Smooth muscle cell (in vitro differentiated cells): ENCODE measurements around the gene FHOD3. TPM values are rescaled to one million over a fixed set of nuclear protein-coding genes. Genes with fewer than 3 reads are reported as not detected.
"Not testable (repeated sequence)": the region's sequence is repeated elsewhere in the genome, so short reads cannot be mapped to it uniquely, and the experiment has no call there.

ENCODE experiments used
- DNase-seq: peaks from one replicate; lab custom pipeline; 2025; ENCODE audit not compliant: unreplicated experiment; lab: John Stamatoyannopoulos, UW
- H2AFZ ChIP-seq: fragments of 200-600 bp; sonication (generic); 2 replicates; pipeline ENCODE4 v1.6.0; 2016; ENCODE audit warnings: antibody characterized with exemption, low read depth, mild to moderate bottlenecking
- H3F3A ChIP-seq: fragments of 200-600 bp; sonication (generic); 2 replicates; pipeline ENCODE4 v1.6.0; 2017; ENCODE audit warnings: antibody characterized with exemption, low read depth
- H3K27ac ChIP-seq: fragments of 200-600 bp; sonication (generic); 2 replicates; pipeline ENCODE4 v1.5.1; 2016; ENCODE audit warnings: low read depth, mild to moderate bottlenecking
- H3K27me3 ChIP-seq: fragments of 200-600 bp; sonication (generic); 2 replicates; pipeline ENCODE4 v1.6.1; 2016; ENCODE audit warnings: low read depth, mild to moderate bottlenecking
- H3K36me3 ChIP-seq: fragments of 200-600 bp; sonication (generic); 2 replicates; pipeline ENCODE4 v1.5.1; 2016; ENCODE audit warnings: low read depth
- H3K4me1 ChIP-seq: fragments of 200-600 bp; sonication (generic); 2 replicates; pipeline ENCODE4 v1.5.1; 2016; ENCODE audit warnings: low read depth
- H3K4me2 ChIP-seq: fragments of 200-600 bp; sonication (generic); 2 replicates; pipeline ENCODE4 v1.6.0; 2016; ENCODE audit warnings: mild to moderate bottlenecking
- H3K4me3 ChIP-seq: fragments of 200-600 bp; sonication (generic); 2 replicates; pipeline ENCODE4 v1.5.1; 2016; ENCODE audit warnings: mild to moderate bottlenecking
- H3K79me2 ChIP-seq: fragments of 200-600 bp; sonication (generic); 2 replicates; pipeline ENCODE4 v1.6.0; 2016; ENCODE audit warnings: low read depth, mild to moderate bottlenecking
- H3K9ac ChIP-seq: fragments of 200-600 bp; sonication (generic); 2 replicates; pipeline ENCODE4 v1.6.0; 2016; ENCODE audit warnings: low read depth
- H3K9me3 ChIP-seq: fragments of 200-600 bp; sonication (generic); replicated peaks from 2 replicates; pipeline ENCODE4 v1.5.1; 2016; ENCODE audit warnings: low read depth
- H4K20me1 ChIP-seq: fragments of 200-600 bp; sonication (generic); 2 replicates; pipeline ENCODE4 v1.6.0; 2016; ENCODE audit warnings: low read depth
- WGBS: methylation state at CpG from one replicate; pipeline ENCODE4 v1.1.7; 2016; ENCODE audit warnings: low lambda C conversion rate; 5-methylcytosine and 5-hydroxymethylcytosine counted together
- polyA plus RNA-seq: library from polyadenylated mRNA; unstranded; fragments of >200 nt; fragmentation: Nextera tagmentation; extraction: Ambion mirVana; gene quantifications from 2 replicates; pipeline ENCODE4 v1.2.1, GENCODE V29; 2016
- total RNA-seq: library from RNA; depleted of rRNA; stranded (reverse); fragments of >200 nt; gene quantifications from 2 replicates; pipeline ENCODE4 v1.2.3, GENCODE V29; 2014
- TF ChIP-seq, protein P1 (sequence below): fragments of 200-600 bp; sonication (generic); IDR thresholded peaks from 2 replicates; pipeline ENCODE4 v1.5.1; 2017; ENCODE audit warnings: borderline replicate concordance, mild to moderate bottlenecking, antibody characterized with exemption; ENCODE audit not compliant: insufficient read depth, poor library complexity, severe bottlenecking

FHOD3 gene
- total and polyA plus RNA-seq, 2 experiments from 2014 or later, result 6.3 to 19.4 TPM

DNA sequence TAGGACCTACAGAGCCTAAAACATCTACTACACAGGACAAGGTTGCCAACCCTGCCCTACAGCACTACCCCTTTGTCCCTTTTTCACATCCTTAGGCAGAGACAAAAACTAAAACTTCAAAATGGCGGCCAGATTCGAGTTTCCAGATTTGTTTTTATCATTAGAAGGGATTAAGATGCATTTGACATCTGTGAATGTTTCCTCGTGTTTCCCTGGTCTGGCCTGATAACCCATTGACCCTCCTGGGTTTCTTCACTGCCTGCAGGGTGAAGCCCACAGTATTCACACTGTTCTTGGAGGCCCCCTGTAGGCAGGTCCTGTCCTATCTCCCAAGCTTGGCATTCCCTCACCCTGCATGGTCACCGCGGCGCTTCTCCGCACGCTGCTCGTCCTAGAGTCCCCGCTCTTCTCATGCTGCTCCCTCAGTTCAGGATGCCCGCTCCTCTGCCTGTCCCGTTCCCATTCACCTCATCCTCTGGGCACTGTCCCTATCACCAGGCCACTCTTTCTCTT lies 463.7 kb downstream of the FHOD3 start:
- Histone ChIP-seq H3K9me3 (no peaks in the 10 kb centered on the region), H3F3A (no peaks in the 10 kb centered on the region), H4K20me1 (no peaks in the 10 kb centered on the region), H3K79me2 (no peaks in the 10 kb centered on the region), H2AFZ (no peak overlapping the region), H3K27ac (no peak overlapping the region), H3K4me2 (no peak overlapping the region), H3K27me3 (no peaks in the 10 kb centered on the region), H3K9ac (no peak overlapping the region), H3K36me3 (no peaks in the 10 kb centered on the region), H3K4me3 (no peak overlapping the region), H3K4me1 (no peaks in the 10 kb centered on the region)
- 85% methylated on average over 12 of the region's 12 CpGs for WGBS
- TF ChIP-seq, protein P1, sequence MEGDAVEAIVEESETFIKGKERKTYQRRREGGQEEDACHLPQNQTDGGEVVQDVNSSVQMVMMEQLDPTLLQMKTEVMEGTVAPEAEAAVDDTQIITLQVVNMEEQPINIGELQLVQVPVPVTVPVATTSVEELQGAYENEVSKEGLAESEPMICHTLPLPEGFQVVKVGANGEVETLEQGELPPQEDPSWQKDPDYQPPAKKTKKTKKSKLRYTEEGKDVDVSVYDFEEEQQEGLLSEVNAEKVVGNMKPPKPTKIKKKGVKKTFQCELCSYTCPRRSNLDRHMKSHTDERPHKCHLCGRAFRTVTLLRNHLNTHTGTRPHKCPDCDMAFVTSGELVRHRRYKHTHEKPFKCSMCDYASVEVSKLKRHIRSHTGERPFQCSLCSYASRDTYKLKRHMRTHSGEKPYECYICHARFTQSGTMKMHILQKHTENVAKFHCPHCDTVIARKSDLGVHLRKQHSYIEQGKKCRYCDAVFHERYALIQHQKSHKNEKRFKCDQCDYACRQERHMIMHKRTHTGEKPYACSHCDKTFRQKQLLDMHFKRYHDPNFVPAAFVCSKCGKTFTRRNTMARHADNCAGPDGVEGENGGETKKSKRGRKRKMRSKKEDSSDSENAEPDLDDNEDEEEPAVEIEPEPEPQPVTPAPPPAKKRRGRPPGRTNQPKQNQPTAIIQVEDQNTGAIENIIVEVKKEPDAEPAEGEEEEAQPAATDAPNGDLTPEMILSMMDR, result no peak
- DNase-seq, result no peak

DNA sequence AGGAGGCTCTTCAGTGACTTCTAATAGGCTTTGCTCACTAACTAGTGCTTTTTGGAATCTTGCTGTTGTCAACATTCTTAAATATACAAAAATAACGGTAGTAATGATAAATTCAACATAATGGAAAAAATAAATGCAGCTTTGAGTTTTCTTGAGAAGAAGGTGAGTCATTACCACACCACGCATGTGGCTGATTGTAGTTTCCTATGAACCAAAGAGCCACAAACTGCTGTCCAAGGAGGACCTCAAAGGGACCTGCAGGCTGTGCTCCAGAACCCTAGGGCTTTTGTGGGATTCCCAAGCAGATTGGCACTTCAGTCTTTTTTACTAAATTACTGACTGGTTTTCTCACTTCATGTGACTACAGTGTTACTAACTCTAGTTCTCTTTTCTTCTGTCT lies 464.6 kb downstream of the FHOD3 start:
- Histone ChIP-seq H3K4me2 (no peak overlapping the region), H3K4me3 (no peak overlapping the region), H3K27ac (no peak overlapping the region), H4K20me1 (no peaks in the 10 kb centered on the region), H3K9me3 (no peaks in the 10 kb centered on the region), H3K9ac (no peak overlapping the region), H3K36me3 (no peaks in the 10 kb centered on the region), H2AFZ (no peak overlapping the region), H3K4me1 (no peaks in the 10 kb centered on the region), H3K27me3 (no peaks in the 10 kb centered on the region), H3F3A (no peaks in the 10 kb centered on the region), H3K79me2 (no peaks in the 10 kb centered on the region)
- 72% methylated on average over 2 of the region's 2 CpGs for WGBS
- DNase-seq, result no peak
- TF ChIP-seq, protein P1, result no peak

GRCh38 chr18:36762965-36763364 lies 465.5 kb downstream of the FHOD3 start:
- not testable (repeated sequence) for H3K4me1 ChIP-seq, H3K9ac ChIP-seq, H3K9me3 ChIP-seq, H3K79me2 ChIP-seq, H2AFZ ChIP-seq, H3K36me3 ChIP-seq, DNase-seq, H3K27me3 ChIP-seq, H3K27ac ChIP-seq, H3K4me3 ChIP-seq, H3F3A ChIP-seq, H4K20me1 ChIP-seq, H3K4me2 ChIP-seq
- WGBS, result 98% methylated on average over 26 of the region's 26 CpGs

GRCh38 chr18:36766836-36767235 lies 469.3 kb downstream of the FHOD3 start:
- Histone ChIP-seq H3K27me3 (no peaks in the 10 kb centered on the region), H3K36me3 (no peaks in the 10 kb centered on the region), H3K4me1 (no peaks in the 10 kb centered on the region), H2AFZ (no peak overlapping the region), H3K27ac (no peak overlapping the region), H3F3A (no peaks in the 10 kb centered on the region), H3K79me2 (no peaks in the 10 kb centered on the region), H3K9me3 (no peaks in the 10 kb centered on the region), H3K9ac (no peak overlapping the region), H3K4me2 (no peak overlapping the region), H3K4me3 (no peak overlapping the region), H4K20me1 (no peaks in the 10 kb centered on the region)
- TF ChIP-seq, protein P1, result no peak
- WGBS, result 84% methylated on average over 3 of the region's 3 CpGs
- no peak for DNase-seq
